Hepatocyte (in vitro differentiated cells): Measurements from ENCODE around the gene IGFBPL1. TPM values are rescaled to one million over a fixed set of nuclear protein-coding genes. Genes with fewer than 3 reads are reported as not detected.
A peak's percentile ranks its signal among the peaks of the same experiment; 100 is the strongest.

Experiments
- DNase-seq: peaks from one replicate; pipeline ENCODE4 v3.0.0-alpha.2; 2016; ENCODE audit warnings: low spot score
- H2AFZ ChIP-seq: fragments of 200-600 bp; sonication (generic); 2 replicates; pipeline ENCODE4 v1.6.0; 2016; ENCODE audit warnings: antibody characterized with exemption, mild to moderate bottlenecking
- H3K27ac ChIP-seq: fragments of 200-600 bp; sonication (generic); 2 replicates; pipeline ENCODE4 v1.5.1; 2016; ENCODE audit warnings: mild to moderate bottlenecking
- H3K27me3 ChIP-seq: fragments of 200-600 bp; sonication (generic); 2 replicates; pipeline ENCODE4 v1.6.1; 2016
- H3K36me3 ChIP-seq: fragments of 200-600 bp; sonication (generic); replicated peaks from 2 replicates; pipeline ENCODE4 v1.5.1; 2016; ENCODE audit warnings: low read depth; ENCODE audit not compliant: insufficient read depth
- H3K4me1 ChIP-seq: fragments of 200-600 bp; sonication (generic); 2 replicates; pipeline ENCODE4 v1.5.1; 2016; ENCODE audit warnings: mild to moderate bottlenecking, moderate library complexity; ENCODE audit not compliant: insufficient read depth
- H3K4me2 ChIP-seq: fragments of 200-600 bp; sonication (generic); 2 replicates; pipeline ENCODE4 v1.6.0; 2016
- H3K4me3 ChIP-seq: fragments of 200-600 bp; sonication (generic); 2 replicates; pipeline ENCODE4 v1.5.1; 2016; ENCODE audit warnings: mild to moderate bottlenecking
- H3K79me2 ChIP-seq: fragments of 200-600 bp; sonication (generic); 2 replicates; pipeline ENCODE4 v1.6.0; 2017; ENCODE audit warnings: mild to moderate bottlenecking
- H3K9me2 ChIP-seq: fragments of 200-600 bp; sonication (generic); replicated peaks from 2 replicates; pipeline ENCODE4 v1.6.0; 2017; ENCODE audit warnings: mild to moderate bottlenecking; ENCODE audit not compliant: insufficient read depth
- H3K9me3 ChIP-seq: fragments of 200-600 bp; sonication (generic); 2 replicates; pipeline ENCODE4 v1.5.1; 2016; ENCODE audit warnings: low read depth, mild to moderate bottlenecking
- H4K20me1 ChIP-seq: fragments of 200-600 bp; sonication (generic); 2 replicates; pipeline ENCODE4 v1.6.0; 2016; ENCODE audit warnings: mild to moderate bottlenecking; ENCODE audit not compliant: insufficient read depth, poor library complexity, severe bottlenecking
- EZH2 ChIP-seq: fragments of 200-600 bp; sonication (generic); IDR thresholded peaks from 2 replicates; pipeline ENCODE4 v1.6.1; 2016; ENCODE audit warnings: antibody characterized with exemption, mild to moderate bottlenecking, borderline replicate concordance
- EZH2phosphoT487 ChIP-seq: fragments of 200-600 bp; sonication (generic); IDR thresholded peaks from one replicate; pipeline ENCODE4 v1.6.1; 2018; ENCODE audit warnings: antibody characterized with exemption, mild to moderate bottlenecking, low read depth, moderate library complexity; ENCODE audit not compliant: unreplicated experiment, severe bottlenecking
- WGBS: methylation state at CpG from one replicate; pipeline ENCODE4 v1.1.6; 2016; ENCODE audit warnings: low lambda C conversion rate; ENCODE audit errors: missing lambda C conversion rate; 5-methylcytosine and 5-hydroxymethylcytosine counted together
- polyA plus RNA-seq: library from polyadenylated mRNA; unstranded; fragments of >200 nt; fragmentation: Nextera tagmentation; extraction: Ambion mirVana; gene quantifications from 2 replicates; pipeline ENCODE4 v1.2.1, GENCODE V29; 2016
- total RNA-seq: library from RNA; depleted of rRNA; stranded (reverse); fragments of >200 nt; gene quantifications from 2 replicates; pipeline ENCODE4 v1.2.3, GENCODE V29; 2014
- TF ChIP-seq, protein P1 (sequence below): fragments of 200-600 bp; sonication (generic); IDR thresholded peaks from 2 replicates; pipeline ENCODE4 v1.5.1; 2016; ENCODE audit warnings: antibody characterized with exemption, mild to moderate bottlenecking; ENCODE audit not compliant: poor library complexity

Gene IGFBPL1
- total and polyA plus RNA-seq, 2 experiments from 2014 or later: 2.5 to 9.8 TPM

DNA sequence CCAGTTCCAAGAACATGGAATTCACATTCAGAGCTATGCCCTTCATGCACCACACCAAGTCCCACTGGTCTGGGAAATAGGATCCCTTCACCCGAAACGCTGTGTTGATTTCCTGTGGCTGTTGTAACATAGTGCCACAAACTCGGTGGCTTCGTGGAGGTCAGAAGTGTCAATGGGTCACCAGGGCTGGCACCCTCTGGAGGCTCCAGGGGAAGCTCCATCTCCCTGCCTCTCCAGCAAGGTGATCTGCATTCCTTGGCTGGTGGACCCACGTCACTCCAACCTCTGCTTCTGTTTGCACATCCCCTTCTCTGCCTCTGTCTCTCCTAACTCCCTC is 60.7 kb downstream of the IGFBPL1 start:
- no peak overlapping the region for H3K4me3 ChIP-seq
- no peak overlapping the region for H2AFZ ChIP-seq
- no peak overlapping the region for H3K4me2 ChIP-seq
- no peaks in the 10 kb centered on the region for H3K27me3 ChIP-seq
- H3K36me3 ChIP-seq: no peaks in the 10 kb centered on the region
- no peaks in the 10 kb centered on the region for H3K9me3 ChIP-seq
- no peaks in the 10 kb centered on the region for H4K20me1 ChIP-seq
- H3K79me2 ChIP-seq: no peaks in the 10 kb centered on the region
- H3K27ac ChIP-seq: no peak overlapping the region
- H3K4me1 ChIP-seq: no peaks in the 10 kb centered on the region
- DNase-seq: no peak
- no peaks in the 10 kb centered on the region for H3K9me2 ChIP-seq
- TF ChIP-seq, protein P1, sequence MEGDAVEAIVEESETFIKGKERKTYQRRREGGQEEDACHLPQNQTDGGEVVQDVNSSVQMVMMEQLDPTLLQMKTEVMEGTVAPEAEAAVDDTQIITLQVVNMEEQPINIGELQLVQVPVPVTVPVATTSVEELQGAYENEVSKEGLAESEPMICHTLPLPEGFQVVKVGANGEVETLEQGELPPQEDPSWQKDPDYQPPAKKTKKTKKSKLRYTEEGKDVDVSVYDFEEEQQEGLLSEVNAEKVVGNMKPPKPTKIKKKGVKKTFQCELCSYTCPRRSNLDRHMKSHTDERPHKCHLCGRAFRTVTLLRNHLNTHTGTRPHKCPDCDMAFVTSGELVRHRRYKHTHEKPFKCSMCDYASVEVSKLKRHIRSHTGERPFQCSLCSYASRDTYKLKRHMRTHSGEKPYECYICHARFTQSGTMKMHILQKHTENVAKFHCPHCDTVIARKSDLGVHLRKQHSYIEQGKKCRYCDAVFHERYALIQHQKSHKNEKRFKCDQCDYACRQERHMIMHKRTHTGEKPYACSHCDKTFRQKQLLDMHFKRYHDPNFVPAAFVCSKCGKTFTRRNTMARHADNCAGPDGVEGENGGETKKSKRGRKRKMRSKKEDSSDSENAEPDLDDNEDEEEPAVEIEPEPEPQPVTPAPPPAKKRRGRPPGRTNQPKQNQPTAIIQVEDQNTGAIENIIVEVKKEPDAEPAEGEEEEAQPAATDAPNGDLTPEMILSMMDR: no peak
- TF ChIP-seq EZH2: no peak
- TF ChIP-seq EZH2phosphoT487: no peak
- 82% methylated on average over 5 of the region's 5 CpGs for WGBS

DNA sequence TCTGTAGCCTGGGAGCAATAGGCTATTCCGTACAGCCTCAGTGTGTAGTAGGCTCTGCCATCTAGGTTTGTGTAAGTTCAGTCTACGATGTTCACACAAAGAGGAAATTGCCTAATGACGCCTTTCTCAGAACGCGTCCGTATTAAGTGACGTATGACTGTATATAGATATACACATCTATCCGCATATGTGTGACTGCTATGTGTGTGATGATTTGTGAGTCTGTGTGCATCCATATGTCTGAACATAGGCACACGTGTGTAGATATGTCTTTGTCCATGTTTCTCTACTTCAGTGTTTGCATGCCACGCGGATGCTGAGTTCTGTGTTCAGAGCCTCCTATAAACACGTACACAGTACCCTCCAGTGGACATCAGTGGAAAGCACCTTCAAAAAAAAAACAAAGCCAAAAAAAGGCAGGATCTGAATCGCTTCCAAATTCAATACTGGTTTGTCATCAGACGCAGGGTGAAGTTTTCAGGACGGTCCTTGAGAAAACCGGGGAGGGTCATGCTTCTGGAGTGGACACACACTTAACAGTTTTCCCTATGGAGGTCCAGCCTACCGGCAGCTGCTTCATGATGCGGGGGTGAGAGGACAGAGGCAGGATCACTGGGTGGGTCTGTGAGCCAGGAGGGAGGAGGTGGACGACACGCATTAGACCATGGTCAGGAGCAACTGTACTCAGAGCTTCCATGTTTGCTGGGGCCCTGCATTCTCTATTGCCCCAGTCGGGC is 61.2 kb downstream of the IGFBPL1 start:
- H3K9me3 ChIP-seq: no peaks in the 10 kb centered on the region
- no peak overlapping the region for H3K4me3 ChIP-seq
- H4K20me1 ChIP-seq: no peaks in the 10 kb centered on the region
- DNase-seq: peak; percentile 76
- H3K27ac ChIP-seq: no peak overlapping the region
- 67% methylated on average over 21 of the region's 21 CpGs for WGBS
- H3K4me2 ChIP-seq: no peak overlapping the region
- H3K36me3 ChIP-seq: no peaks in the 10 kb centered on the region
- no peak overlapping the region for H2AFZ ChIP-seq
- no peaks in the 10 kb centered on the region for H3K27me3 ChIP-seq
- no peaks in the 10 kb centered on the region for H3K79me2 ChIP-seq
- H3K9me2 ChIP-seq: no peaks in the 10 kb centered on the region
- TF ChIP-seq EZH2: no peak
- TF ChIP-seq, protein P1: peak; percentile 76
- no peak for TF ChIP-seq EZH2phosphoT487
- no peaks in the 10 kb centered on the region for H3K4me1 ChIP-seq

DNA sequence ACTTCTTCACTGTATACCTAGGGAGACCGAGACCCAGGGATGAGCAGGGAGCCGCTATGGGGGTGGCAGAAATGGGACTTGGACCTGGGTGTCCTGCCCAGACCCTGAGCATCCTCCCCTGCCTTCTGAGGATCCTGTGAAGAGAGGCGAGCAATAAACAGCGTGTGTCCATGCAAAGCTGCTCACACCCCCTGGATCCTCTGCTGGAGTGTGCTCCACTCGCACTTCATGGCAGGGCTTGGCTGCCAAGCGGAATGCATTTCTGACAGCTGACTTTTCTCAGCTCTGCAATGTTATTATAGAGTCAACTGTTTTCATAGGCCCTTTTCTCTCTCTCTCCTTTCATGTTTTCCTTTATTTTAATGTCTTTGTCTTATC is 62.8 kb downstream of the IGFBPL1 start:
- Histone ChIP-seq H3K9me2 (no peaks in the 10 kb centered on the region), H3K36me3 (no peaks in the 10 kb centered on the region), H3K4me1 (peaks cover 5% of the 10 kb centered on the region), H3K4me2 (no peak overlapping the region), H3K27me3 (no peaks in the 10 kb centered on the region), H3K27ac (no peak overlapping the region), H3K79me2 (no peaks in the 10 kb centered on the region), H2AFZ (no peak overlapping the region), H4K20me1 (no peaks in the 10 kb centered on the region), H3K4me3 (no peak overlapping the region), H3K9me3 (no peaks in the 10 kb centered on the region)
- no peak for DNase-seq
- 88% methylated on average over 6 of the region's 6 CpGs for WGBS
- TF ChIP-seq EZH2phosphoT487 (no peak), EZH2 (no peak)
- TF ChIP-seq, protein P1: no peak
